Erythroblast (primary cell): Measurements from ENCODE around the gene NEDD4L.
"Not testable (repeated sequence)": the region's sequence is repeated elsewhere in the genome, so short reads cannot be mapped to it uniquely, and the experiment has no call there.

Experiments
- DNase-seq, 2 experiments: peaks; one replicate each; lab custom pipeline; 2025; lab: John Stamatoyannopoulos, UW
- GATA1 ChIP-seq: IDR thresholded peaks from 2 replicates; pipeline ENCODE4 v1.6.1; 2011; ENCODE audit warnings: low read depth, mild to moderate bottlenecking, control low read depth, low read length, moderate library complexity
- POLR2A ChIP-seq: IDR thresholded peaks from 2 replicates; pipeline ENCODE4 v1.6.1; 2011; ENCODE audit warnings: mild to moderate bottlenecking, low read length

The NEDD4L gene

DNA sequence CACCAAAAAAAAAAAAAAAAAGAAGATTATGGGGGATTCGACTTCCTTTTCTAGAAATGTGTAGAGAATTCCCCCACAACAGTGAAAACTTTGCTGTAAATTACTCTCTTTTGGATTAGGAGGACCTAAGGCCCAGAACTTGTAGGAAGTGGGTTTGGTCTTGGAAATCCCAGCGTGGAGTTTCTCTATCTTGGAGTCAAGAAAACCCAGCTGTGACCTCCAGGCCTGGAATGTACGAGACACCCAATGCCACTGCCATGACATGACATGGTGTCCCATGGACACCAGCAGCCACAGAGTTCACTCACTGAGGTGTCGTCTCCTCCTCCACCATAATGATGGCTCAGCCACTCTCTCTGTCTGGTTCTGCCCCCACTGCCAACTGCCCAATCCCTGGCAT, 382.6 kb downstream of the NEDD4L start:
- DNase-seq, result no peak
- TF ChIP-seq GATA1, result no peak
- TF ChIP-seq POLR2A, result no peak

DNA sequence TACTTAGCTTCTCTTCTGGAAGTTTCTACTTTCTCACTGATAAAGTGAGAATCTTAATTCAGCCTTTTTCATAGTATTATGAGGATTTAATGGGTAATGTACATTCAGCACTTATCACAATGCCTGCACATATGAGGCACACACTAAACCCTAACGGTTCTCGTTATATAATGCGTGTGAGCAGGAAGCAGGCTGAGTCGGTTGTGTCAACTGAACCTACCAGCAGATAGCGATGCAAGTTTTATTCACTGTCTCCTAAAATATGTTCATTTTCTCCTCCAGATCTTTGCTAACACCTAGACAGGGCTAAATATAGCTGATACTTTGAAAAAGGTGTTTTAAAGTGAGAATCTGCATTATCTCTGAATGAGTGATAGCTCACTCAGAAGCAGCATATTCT, 383.3 kb downstream of the NEDD4L start:
- TF ChIP-seq POLR2A (no peak), GATA1 (no peak)
- no peak for DNase-seq

DNA sequence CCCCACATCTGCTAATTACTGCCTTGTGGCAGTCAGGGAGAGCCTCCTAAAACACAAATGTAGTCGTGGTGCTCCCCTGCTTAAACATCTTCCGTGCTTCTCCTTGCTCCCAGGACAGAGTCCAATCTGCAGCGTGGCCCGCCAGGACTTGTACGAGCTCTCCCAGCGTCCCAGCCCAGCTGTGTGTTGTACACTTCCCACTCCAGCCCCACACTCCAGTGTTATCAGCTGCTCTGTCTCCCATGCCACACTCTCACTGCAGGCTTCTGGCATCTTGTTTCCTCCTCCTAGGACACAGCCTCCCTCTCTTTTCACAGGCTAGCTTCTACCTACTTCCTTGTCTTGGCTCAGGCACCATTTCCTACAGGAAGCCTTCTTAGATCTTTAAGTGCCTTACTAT, 385.4 kb downstream of the NEDD4L start:
- no peak for DNase-seq
- TF ChIP-seq POLR2A (no peak), GATA1 (no peak)

DNA sequence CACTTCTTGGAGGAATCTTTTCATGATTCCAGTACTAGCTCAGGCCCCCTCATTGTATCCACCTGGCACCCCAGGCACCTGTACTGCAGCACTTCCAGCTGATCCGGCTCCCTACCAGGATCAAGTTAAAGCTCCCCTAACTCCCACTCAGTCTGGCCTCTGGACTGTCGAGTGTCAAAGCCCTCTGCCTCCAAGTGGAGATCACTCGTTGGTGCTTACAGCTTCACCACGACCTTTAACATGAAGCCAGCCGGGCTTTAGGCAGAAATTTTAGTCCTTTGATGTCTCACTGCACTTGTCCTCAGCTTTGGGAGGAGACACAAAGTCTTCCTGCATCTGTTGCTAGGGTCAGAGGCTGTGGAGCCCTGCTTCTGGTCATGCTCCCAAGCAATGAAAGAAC, 387.2 kb downstream of the NEDD4L start:
- TF ChIP-seq POLR2A (no peak), GATA1 (no peak)
- DNase-seq, result no peak

DNA sequence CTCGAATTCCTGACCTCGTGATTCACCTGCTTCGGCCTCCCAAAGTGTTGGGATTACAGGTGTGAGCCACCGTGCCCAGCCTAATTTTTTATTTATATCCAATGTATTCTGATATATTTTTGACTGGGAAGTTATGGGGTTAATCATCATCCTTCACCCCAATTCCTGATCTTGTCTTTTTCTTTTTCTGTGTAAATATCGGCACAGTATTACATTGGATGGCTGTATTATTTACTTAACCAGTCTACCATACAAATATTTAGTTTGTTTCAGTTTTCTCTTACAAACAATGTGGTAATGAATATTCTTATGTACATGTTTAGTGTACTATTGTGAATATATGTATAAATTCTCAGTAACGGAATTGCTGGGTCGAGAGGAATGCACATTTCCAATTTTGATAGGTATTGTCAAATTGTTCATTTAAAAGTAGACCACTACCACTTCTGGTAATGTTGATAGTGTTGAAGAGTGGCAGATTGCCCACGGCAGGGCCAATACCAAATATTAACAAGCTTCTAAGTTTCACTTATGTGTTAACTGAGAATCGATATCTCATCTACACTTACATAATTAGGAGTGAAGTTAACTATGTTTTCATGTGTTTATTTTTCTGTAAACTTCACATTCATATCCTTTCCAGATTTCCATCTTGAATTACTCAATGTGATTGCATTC, 388.2 kb downstream of the NEDD4L start:
- DNase-seq, result no peak
- TF ChIP-seq GATA1, result no peak

DNA sequence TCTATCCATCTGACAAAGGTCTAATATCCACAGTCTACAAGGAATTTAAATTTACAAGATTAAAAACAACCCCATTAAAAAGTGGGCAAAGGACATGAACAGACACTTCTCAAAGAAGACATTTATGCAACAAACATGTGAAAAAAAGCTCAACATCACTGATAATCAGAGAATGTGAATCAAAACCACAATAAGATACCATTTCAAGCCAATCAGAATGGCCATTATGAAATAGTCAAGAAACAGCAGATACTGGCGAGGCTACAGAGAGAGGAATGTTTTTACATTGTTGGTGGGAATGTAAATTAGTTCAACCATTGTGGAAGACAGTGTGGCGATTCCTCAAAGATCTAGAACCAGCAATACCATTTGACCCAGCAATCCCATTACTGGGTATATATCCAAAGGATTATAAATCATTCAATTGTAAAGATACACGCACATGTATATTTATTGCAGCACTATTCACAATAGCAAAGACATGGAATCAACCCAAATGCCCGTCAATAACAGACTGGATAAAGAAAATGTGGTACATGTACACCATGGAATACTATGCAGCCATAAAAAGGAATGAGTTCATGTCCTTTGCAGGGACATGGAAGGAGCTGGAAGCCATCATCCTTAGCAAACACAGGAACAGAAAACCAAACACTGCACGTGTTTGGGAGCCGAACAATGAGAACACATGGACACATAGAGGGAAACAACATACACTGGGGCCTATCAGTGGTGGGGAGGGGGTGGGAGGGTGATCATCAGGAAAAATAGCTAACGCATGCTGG, 391.4 kb downstream of the NEDD4L start:
- not testable (repeated sequence) for DNase-seq

DNA sequence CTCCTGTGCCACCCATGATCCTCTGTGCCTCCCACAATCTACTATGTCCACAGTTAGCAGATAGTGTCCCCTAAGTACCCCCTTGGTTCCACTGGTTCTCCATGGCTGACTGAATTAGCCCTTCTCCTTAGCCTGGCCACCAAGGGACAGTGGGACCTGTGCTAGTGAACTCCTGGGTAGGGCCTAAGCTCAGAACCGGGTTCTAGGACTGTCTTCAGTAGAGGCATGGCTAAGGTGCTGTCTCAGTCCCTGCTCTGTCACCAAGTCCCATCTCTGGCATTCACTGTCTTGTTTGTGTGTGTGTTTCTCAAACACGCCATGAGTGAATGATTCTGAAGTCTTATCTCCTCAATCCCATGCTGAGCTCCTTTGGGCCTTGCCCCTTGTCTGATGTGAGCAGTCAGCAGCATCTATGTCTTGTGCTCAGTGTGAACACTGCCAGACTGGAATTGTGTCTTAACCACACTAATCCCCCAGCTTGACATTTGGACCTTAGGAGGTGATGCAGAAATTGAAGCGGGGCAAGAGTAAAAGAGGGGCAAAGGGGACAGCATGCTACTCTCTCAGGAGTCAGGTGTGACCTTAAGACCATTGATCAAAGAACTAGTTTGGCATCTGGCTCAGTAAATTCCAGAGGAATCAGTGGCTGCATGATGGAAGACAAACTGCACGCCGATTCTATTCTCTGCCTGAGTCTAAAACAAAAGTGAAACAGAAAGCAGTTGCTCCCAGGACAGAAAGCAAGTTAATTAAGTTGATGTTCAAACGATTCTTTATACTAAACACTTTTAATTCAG, 394.3 kb downstream of the NEDD4L start:
- no peak for DNase-seq
- no peak for TF ChIP-seq GATA1
- TF ChIP-seq POLR2A, result no peak

DNA sequence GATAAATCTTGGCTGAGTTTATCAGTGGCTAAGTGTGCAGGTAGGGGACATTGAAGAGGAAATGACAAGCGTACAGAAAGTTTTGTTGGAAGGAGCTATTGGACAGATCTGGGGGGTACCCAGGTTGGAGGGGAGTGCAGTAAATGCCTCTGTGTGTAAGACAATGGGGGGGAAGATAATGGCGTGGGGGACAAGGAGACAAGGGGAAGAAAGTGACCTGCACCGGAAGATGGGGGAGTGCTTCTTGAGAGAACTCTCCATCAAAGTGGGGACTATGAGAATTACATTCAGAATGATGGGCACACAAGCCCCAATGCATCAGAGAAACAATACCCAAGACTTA, 394.9 kb downstream of the NEDD4L start:
- DNase-seq, result no peak
- TF ChIP-seq POLR2A, result no peak

DNA sequence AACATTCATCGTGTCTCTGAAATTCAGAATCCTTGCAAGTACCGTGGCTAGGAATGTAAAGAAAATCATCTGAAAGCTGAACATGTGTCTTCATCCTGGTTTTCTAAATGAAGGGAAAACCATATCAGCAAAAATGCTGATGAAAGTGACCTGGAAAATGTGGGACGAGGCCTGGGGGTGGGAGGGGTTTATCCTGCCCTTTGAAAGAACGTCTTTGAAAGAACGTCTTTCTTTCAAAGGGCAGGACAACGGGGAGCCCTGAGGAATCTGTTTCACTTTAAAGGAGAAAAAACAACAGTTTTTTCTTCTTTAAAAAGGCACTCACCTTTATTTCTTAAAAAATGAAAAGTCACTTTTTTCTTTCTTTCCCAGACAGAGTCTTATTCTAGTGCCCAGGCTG, 399.6 kb downstream of the NEDD4L start:
- no peak for TF ChIP-seq POLR2A
- TF ChIP-seq GATA1, result no peak
- no peak for DNase-seq

DNA sequence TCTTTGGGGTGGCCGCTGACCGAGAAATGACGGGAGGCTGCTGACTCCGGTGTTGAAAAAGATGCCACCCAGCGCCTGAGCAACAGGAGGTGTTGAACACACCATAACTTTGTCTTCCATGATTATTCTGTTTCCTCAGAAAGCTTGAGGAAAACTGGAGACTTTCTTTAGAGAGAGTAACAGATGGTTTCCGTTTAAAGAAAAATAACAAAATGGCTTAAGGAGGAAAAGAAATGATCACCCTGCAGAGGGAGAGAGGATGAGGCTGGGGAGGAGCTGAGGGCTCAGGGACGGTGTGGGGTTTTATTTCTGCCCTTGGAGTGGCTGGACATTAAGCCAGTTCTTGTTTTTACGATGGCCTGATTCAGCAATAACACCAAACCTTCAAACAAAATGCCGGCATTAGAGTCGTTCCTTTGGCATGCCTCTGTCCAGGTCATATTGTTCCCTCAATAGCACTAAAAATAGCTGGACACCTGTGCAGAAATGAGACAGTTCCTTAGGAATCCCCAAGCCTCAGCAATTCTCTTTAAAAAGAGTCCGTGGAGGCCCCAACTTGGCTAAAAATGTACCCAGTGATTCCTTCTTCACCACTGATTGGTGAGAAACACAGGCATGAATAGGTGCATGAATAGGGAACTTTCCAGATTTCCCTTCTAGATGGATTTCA, 402.5 kb downstream of the NEDD4L start:
- TF ChIP-seq POLR2A (no peak), GATA1 (no peak)
- no peak for DNase-seq

DNA sequence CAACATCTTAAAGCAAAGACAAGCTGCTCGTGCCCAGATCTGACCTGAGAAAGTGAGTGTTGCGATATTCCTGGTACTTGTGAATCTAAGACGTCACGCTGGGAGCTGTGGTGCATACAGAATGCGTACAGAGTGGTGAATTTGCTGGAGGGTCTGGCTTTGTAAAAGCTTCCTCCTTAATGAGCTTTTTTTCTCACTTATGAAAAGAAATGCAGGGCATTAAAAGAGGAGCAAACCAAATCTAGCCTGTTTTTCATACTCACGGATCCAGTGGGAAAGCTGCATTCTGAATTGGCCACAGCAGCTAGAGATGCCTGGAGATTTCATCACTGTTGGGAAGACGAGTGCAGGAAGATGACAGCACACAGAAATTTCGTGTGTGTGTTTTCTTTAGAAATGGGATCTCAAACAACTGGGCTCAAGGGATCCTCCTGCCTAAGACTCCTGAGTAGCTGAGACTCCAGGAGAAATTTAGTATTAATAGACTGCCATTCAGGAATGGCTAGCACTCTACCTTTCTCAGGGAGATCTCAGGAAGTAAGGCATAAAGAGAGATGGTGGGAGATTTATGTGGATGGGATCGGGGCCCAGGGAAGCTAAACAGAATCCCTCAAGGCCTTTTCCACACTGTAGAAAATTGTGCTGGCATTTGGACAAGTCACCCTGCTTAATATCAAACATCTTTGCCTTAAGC, 403.5 kb downstream of the NEDD4L start:
- TF ChIP-seq GATA1 (no peak), POLR2A (no peak)
- no peak for DNase-seq

DNA sequence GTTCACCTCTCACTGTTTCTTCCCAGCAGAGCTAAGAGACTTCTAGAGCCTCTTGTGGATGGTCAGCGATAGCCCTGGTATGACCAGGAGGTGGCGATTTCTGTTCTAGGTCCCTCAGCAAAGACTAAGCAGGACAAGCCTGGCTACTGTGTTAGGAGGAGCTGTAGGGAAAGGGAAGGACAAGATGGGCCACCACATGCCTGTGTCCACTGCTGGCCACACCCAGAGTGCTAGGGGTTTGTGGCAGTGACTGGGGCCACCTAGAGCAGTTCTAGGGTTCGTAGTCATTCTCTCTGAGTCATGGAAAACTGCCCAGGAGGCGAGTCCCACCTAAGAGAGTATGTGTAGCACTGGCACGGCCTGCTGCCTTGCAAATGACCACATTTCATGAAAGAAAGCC, 405.4 kb downstream of the NEDD4L start:
- TF ChIP-seq GATA1 (no peak), POLR2A (no peak)
- no peak for DNase-seq
